IMR-90 (cell line): ENCODE results near the gene HEY2.

Experiments used
- CTCF ChIP-seq: conservative IDR thresholded peaks from 2 replicates; pipeline ENCODE4 v1.5.1; 2012; ENCODE audit warnings: mild to moderate bottlenecking, low read depth, low read length, improper control_type of control experiment
- MAZ ChIP-seq: IDR thresholded peaks from 2 replicates; pipeline ENCODE4 v1.6.1; 2012; ENCODE audit warnings: low read depth, mild to moderate bottlenecking, low read length, improper control_type of control experiment, moderate library complexity, borderline replicate concordance

GRCh38 chr6:125793280-125793679 is 43.8 kb downstream of the HEY2 start:
- no peak for TF ChIP-seq CTCF
- no peak for TF ChIP-seq MAZ
